Bone marrow (tissue), 2 donors: ENCODE measurements around the gene NF1.

Experiments used
- DNase-seq, 2 donors: peaks; one replicate each; lab custom pipeline; 2025; lab: John Stamatoyannopoulos, UW

Gene NF1

DNA sequence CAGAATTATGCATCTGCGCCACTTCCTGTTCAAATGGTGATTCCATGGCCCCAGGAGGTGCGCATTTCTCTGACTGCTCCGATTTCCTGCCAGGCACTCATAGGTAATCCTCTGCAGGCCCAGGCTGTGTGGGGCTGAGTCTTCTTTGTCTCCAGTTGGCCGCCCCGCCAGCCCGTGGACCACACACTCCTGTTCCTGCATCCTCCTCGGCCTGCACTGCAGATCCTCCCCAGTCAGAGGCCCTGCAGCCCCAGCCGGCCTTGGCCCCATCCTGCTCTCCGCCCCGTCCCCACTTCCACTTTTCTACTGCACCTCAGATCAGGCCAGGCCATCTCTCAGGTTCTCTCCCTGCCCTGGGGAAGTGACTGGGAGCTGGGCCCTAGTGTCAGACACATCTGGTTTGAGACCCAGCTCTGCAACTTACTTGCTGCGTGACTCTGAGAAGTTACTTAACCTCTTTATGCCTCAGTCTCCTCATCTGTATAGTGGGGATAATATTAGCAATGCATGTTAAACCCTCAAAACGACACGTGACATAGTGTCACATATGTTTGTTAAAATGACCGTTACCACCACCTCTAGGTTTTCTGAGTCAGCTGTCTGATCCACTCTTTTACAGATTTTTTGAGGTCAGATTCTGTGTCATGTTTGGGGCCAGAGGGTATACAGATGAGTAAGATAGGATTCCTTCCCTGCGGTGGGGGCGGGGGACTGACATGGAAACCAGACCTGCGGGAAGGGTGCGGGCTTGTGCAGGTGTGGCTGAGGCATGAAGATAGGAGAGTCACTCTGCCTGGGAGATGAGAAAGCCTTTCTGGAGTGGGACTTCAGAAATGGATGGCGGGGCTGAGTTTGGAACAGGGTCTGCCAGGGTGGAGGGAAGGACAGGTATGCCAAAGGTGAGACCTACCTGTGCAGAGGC lies 309.5 kb downstream of the NF1 start:
- DNase-seq = no peak

DNA sequence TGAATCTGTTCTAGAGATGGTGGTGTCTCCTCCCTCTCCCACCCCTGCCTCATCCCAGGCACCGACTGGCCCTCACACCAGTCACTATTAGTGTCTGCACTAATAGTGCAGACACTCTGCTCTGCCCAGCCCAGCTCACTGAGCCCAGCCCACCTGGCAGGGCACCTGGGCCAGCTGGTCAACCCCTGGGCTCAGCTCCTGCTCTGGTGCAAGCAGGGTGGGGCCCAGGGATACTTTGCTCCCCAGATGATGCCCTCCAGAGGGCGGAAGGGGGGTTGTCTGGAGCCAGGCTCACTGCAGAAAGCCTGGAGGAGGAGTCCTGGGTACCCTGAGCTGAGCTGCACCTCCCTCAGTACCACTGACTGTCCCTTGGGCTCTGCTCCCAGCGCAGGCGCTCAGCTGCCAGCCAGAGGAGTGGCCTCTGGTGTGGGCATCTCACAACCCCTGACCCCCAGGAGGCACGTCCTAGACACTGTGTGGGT lies 311.2 kb downstream of the NF1 start:
- no peak for DNase-seq

DNA sequence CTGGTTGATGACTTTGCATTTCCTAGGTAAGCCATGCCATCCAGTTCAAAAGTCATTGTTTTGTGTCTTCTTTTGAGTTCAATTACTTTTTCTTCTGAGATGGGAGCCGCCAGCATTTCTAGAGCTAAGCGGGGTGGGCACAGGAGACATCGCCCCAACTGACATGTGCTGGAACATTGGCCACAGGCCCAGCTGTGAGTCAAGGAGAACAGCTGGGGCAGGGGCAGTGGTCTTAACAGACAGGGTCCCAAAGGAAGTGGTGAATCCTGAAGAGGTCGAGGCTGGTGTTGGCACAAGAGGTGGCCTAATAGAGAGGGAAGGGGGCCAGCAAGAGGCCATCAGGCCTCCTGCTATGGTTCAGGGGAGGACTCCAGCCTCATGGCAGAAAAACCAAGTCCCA lies 313.8 kb downstream of the NF1 start:
- no peak for DNase-seq

DNA sequence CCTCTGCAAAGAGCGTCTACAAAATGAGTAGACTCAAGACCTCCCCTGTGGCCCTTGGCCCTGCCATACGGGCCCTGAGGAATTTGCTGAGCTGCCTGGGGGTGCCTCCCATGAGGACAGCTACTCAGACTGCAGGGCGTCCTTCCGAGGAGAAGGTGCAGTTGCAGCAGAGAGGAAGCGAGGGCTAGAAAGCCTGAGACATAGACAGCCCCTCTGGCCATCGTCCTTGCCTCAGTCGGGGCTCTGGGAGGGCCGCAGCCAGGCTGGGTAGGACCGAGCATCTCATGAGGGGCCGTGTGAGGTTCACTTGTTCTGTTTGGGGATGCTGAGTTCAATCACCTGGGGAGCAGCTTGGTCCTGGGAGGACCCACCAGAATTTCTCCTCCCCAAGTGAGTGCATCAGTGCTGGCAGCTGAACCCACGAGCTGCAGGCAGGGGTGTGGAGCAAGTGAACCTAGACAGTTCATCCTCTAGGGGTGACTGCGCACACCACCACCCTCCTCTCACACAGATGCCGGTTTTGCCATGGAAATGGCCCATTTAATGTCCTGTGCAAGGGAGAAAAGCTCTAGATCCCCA lies 317.0 kb downstream of the NF1 start:
- no peak for DNase-seq

DNA sequence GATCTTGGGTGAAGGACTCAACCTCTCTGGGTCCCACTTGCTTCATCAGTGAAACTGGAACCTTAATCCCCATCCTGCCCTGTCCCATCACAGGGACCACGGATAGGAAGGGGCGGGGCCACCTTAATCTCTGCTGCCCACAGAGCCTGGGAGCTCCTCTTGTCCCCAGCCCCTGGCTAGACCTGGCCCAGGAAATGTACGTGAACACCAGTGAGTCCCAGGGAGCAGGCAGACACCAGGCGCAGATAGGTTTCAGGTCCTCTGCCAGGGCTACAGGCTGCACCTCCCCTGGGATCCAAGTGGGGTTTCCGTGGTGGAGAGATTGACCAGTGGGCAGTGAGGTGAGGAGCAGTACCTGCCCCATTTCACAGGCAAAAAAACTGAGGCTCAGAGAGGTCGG lies 317.7 kb downstream of the NF1 start:
- no peak for DNase-seq

DNA sequence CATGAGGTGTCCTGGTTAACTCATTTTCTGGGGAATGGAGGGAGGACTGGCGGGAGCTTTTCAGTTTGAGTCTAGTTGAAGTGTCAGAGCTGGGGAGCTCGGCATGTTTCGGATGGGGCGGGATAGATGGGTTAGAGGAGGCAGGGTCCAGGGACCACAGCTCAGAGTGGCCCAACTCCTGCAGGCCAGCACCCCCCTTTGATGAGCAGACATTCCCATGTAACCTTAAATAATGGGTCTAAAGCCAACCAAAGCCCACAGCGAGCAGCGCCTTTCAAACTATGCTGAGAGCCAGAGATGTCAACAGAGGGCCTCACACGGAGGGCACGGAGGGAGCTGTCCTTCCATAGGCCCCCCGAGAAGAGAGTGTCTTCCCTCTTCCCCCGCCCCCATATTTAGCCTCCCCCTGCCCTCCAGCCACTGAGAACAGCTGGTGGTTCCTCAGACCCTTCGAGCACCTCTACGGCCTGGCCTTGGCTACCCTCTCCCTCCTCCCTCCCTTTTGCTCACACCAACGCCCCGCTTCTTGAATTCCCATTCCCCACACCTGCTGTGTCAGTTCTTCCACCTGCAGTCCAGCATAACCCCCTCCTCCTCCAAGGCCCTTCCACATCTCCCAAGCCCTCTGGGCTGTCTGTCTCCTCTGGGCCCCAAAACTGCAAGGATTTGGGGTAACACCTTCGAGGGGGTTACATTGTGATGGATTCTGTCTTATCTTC lies 318.5 kb downstream of the NF1 start:
- DNase-seq = no peak

DNA sequence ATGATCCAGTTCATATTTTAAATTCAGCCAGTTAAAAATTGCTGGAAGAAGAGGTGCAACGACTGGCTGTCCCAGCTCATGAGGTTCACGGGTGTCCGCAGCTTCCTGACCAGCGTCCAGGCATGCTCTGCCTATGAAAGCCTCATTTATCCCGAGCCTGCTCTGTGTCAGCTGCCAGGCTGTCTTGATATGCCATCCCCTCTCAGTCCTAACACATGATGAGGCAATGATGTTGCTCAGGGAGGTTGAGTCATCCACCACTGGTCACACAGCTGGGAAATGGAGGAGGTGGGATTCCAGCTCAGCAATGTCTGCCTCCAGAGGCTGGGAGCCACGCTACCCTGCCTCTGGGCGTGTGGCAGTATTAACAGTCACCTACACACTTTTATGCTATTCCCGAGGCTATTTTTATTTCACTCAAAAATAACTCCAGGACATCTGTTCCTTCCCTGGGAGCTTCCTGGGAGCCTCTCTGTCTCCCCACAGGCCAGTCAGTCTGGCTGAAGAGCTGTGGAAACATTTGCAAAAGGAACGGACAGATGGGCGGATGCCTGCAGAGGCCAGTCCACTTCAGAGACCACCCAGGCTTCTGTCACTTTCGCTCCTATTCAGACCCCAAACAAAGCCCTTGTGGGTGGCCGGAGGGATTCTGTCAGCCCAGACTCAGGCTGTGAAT lies 319.2 kb downstream of the NF1 start:
- DNase-seq = no peak

DNA sequence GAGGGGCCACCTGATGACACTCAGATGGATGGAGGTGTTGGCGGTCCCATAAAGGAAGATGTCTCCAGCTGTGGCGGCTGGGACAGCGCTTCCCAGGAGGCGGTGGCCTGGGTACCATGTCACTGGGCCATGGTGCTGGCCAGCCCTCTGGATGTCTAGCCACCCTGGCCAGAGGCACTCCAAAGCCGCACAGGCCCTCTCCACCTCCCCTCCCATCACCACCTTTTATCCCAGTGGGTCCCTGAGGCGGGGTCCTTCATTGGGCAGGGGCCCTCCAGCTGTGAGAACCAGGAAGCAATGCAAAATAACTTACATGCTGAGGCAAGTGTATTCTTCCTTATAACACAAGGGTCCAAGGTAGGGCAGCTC lies 319.8 kb downstream of the NF1 start:
- no peak for DNase-seq

DNA sequence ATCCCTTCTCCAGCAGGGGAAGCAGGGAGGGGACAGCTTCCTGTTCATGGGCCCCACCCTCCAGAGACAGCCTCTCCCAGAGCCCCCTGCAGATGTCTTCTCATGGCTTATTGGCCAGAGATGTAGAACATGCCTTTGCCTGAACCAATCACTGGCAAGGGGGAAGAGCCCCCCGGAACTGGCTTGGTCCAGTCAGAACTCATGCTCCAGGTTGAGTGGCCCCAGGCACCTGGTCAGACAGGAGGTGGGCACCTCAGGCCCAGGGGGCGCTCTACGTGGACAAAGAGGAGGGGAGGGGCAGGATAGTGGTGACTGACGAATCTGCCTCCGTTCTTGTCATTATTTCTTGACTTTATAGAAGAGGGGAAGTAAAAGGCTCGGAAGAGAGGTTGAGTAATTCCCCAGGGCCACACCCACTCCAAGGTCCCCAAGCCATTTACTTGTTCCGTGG lies 320.3 kb downstream of the NF1 start:
- DNase-seq = peak in 1 of 2 donors; percentile 30

DNA sequence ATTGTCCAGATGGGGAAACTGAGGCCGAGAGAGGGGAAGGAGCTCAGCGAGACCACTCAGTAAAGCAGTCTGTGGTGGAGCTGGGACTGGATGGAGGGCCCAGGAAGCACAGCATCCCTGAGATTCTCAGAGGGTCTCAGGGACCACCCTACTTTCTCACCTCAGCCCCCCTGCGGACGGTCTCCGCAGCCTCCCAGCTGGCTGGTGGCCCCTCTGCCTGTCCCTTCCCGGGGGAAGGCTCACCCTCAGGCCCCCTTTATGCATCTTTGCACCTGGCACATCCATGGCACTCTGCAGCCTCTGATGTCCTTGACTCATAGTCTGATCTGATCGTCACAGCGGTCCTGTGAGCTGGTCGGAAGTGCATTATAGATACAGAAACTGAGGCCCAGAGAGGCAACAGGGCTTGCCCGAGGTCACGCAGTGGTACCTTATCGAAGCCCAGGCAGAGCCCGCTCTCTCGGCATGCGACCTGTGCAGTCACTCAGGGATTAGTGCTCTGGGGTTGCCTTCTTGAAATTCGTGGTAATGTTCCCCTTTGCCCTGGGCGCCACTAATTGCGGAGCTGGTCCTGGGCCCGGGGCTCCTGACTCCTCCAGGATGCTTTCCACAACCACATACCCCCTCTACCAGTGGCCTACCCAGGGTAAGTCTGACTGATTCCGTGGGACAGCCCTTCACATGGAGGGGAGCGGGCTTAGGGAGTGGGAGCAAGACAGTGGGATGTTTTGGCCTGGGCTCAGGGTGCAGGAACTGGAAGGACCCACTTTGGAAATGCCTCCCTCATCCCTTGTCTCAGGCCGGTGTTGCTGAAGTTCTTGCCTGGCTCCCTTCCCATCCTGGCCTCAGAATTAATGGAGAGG lies 321.1 kb downstream of the NF1 start:
- DNase-seq = no peak

DNA sequence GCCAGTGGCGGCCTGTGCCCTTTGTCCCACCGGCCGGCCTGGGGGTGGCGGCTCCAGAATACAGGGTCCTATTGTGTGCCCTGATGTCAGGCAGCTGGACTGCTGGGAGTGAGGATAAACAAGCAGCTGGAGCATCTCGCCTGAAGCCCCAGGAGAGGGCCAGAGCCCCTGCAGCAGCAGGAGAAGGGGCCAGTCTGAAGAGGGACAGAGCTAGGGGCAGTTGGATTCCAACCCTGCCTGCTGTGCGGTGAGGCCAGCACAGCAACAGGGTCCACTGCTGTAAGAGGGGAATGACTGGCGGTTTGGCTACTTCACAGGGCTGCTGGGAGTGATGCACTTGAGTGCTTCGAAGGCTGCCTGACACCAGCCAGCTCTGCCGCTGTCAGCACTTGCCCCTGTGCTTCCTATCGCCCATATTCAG lies 321.7 kb downstream of the NF1 start:
- no peak for DNase-seq

DNA sequence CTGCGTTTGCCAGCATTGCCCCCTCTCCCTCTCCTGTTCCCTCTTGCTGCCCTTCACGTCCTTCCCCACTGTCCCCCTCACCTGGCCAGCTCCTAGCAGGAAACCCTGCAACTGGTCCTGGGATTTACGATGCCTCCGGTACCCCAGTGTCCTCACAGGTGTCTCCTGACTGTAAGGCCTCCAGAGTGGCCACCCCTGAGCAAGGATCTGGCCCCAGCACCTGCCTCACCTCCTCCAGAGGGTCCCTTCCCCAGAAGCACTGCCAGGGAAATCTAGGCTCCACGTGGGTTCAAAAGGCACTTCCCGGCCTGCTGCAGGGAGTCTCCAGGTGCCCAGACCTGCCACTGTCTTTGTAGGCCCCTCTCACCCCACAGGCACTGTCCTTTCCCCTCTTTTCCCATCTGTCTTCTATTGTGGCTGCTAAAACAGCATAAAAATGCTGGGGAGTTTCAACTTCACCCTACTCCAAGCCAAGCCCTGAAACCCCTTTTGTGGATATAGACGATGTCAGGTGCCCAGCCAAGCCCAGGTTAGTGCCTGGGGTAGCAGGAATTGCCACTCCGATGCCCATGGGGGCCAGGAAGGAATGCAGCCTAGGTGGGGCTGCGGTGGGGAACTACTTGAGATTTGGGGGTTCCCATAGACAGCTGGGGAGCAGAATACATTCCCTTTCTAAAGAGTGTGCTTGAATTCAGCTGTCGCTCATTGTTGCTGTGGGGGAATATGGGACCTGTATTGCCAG lies 322.4 kb downstream of the NF1 start:
- DNase-seq = no peak

DNA sequence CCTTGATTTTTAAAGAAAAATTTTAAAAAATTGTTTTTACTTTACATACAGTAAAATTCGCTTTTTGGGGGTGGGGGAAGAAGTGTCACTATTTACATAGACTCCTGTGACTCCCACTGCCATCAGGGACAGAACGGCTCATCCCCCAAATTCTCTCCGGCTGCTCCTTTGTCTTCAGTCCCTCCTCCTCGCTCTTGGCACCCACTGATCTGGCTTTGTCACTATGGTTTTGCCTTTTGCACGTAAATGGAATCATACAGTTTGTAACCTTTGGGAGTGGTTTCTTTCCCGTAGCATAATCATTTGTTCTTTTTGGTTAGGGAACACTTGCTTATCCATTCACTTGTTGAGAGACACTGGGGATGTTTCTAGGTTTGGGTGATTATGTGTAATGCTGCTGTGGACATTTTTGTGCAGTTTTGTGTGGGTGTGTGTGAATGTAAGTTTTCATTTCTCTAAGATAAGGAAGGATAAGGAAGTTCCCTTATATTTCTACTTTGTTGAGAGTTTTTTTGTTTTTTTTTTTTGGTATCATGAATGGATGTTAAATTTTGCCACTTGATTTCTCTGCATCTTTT lies 324.1 kb downstream of the NF1 start:
- DNase-seq = no peak

DNA sequence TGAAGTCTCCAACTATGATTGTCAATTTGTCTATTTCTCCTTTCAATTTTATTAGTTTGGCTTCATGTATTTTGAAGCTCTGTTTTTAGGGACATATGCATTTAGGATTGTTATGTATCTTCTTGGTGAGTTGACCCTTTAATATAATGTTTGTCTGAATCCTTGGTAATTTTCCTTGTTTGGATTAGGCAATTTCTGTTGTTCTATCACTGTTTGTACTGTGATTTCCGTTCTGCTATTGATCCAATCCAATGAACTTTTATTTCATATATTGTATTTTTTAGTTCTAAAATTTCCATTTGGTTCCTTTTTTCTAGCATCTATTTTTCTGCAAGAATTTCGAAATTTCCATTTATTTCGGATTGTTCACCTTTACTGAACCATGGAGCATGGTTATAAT lies 327.7 kb downstream of the NF1 start:
- no peak for DNase-seq

DNA sequence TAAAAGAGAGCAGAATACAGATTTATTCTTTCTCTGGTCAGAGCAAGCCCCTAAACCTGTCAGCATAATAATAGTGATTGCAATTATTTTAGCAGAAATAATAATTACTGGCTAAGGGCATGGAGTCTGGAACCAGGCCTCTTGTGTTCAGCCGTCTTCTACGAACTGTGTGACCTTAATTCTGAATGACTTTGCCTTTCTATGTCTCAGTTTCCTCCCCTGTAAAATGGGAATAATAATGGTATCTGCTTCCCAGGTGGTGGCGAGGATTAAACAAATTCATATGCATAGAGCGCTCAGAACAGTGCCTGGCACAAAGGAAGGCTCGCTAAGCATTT lies 330.1 kb downstream of the NF1 start:
- DNase-seq = no peak

DNA sequence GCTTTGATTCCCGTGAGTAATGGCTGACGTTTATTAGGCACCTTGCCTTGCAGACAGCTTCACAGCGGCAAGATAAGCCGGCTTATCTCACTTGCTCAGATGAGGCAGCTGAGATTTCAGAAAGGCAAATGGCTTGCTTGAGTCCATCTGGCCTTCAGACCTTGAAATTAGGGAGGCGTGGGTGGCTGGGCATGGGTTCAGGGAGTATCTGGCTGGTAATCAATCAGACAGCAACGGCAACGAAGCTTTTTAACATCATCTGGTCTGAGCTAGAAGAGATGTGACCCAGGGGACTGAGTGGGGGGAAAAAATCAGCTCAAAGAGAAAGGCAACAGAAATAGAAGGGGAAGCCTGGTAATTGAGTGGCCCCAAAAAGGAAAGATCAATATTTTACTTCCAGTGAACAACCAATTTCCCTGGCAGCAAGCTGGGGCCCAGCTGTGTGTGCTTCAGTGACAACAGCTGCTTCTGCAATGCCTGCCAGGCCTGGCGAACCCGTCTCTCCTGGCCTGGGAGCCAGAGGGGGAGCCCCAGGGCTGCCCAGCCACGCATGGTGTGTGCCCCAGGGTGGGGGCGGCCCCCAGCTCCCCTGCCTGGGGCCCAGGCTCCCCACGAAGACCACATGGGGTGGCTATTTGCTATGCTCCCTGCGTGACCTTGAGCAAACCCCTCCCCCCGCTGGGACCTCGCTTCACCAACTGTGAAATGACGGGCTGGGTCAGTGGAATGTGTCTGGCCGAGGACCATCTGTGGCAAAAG lies 330.7 kb downstream of the NF1 start:
- no peak for DNase-seq
